NCI-H69 (cell line): ENCODE measurements around the gene STXBP1.
A peak's percentile ranks its signal among the peaks of the same experiment; 100 is the strongest.

Source experiments
- DNase-seq: peaks from one replicate; lab custom pipeline; 2025; lab: John Stamatoyannopoulos, UW

The STXBP1 gene

GRCh38 chr9:127693697-127694096 is 81.6 kb downstream of the STXBP1 start:
- no peak for DNase-seq

DNA sequence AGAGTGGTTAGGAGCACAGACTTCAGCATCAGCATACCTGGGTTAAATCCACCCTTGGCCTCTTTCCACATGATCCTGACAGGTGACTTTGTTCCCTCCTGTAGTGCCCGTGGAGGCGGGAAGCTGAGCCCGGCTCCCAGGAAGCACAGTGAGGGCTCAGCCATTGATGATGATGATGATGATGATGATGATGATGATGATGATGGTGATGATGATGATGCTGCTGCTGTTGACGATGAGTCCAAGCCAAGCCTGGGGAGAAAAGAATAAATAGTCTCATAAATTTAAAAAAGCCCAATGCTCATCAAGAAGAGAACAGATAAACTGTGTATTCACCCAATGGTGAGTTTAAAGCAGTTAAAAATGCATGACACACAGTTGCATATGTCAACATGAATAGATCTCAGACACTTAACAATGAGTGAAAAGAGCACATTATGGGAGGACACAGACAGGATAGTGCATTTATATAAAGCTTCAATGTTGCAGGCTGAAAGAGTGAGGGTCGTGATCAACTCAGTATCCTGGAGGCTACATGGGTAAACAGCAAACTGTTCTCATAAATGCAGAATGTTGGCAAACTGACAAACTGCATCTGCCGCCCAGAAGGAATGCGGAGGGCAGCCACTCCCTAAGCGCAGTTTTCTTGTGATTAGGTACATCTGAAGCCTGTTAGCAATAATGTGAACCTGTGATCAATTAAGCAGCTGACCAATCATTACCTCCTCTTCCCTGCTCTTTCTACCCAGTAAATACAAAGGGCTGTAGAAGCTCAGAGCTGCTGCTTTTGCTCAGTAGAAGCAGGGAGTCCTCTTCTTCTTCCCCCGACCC is 83.0 kb downstream of the STXBP1 start:
- no peak for DNase-seq

DNA sequence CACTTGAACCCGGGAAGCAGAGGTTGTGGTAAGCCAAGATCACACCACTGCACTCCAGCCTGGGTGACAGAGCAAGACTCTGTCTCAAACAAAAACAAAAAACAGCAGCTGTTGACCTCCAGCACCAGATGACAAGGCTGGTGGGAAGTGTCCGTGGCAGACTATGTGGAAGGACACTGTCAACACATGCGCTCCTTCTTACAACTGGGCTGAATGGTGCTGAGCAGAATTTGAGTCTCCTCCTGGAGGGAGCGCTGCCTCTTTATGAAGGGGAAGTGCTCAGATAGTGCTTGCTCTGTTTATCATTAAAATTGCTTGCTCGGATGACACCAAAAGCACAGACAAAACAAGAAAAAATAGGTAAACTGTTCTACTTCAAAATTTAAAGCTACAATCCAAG is 85.5 kb downstream of the STXBP1 start:
- peak; percentile 13 for DNase-seq

- no peak for DNase-seq
These were observed 86.3 kb downstream of the STXBP1 start for GRCh38 chr9:127698386-127698785.

GRCh38 chr9:127698985-127699670 is 87.1 kb downstream of the STXBP1 start:
- peak; percentile 18 for DNase-seq

DNA sequence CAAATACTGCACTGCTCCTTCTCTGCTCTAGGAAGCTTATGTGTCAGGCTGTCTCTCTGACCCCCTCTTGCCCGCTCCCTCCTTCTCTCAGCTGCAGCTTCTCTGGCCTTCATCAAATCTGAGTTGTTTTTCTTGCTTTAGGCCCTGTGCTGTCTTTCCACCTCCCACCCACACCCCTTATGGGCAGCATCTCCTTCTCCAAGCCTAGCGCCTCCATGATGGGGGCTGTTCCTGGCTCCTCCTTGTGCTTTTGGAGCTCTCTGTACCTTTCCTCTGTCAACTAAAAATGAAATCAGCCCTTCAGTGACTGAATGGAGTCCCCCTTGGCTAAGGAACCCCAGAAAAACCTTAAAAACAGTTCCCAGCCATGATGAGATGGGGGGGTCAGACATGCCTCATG is 88.1 kb downstream of the STXBP1 start:
- no peak for DNase-seq

DNA sequence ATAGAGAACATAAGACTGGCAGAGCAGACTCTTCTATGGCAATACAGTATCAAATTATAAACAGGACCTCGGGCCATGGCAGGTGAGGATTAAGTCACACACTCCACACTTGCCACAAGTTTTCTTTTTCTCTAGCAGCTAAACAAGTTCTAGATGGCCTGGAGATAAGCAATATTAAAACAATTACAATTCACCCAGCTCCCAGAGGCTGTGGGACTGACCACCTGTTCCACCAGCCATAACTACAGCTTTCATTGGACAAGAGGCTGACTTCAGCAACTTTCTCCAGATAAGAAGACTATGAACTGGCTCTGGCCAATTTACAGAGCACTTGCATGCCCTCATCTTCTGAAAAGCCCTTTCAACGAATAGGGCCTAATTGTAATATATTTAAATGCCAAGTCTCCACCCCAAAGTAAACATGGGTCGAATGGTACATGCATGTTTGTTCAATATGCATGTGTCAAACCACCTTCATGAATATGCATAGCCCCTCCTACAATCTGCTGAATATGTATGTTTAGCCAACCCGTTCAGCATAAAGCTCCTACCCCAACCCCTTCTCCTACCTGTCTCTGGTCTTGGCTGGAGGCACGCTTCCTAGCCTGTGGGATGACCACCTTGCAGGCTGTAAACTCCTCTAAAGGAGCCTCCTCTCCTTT is 88.6 kb downstream of the STXBP1 start:
- DNase-seq, result peak; percentile 46

DNA sequence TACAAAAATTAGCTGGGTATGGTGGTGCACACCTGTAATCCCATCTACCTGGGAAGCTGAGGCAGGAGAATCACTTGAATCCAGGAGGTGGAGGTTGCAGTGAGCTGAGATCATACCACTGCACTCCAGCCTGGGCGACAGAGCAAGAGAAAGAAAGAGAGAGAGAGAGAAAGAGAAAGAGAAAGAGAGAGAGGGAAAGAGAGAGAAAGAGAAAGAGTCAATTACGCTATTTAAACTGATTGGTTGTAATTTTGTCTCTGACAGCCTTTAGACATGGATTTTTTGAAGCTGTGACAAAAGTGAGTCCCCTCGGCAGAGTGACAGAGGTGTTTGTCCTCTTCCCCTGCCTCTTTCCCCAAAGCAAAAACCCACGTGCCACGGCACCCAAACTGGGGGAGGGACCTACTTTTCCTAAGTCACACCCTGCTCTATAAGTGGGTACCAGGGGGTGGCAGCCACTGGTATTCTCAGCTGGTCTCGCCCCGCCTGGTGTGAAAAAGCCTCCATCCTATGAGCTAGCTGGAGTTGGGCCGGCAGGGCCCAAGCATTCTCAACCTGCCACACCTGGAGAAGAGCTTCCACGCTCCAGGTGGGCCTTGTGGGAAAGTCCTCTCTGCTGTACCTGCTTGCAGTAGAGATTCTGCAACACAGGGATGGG is 91.3 kb downstream of the STXBP1 start:
- no peak for DNase-seq

DNA sequence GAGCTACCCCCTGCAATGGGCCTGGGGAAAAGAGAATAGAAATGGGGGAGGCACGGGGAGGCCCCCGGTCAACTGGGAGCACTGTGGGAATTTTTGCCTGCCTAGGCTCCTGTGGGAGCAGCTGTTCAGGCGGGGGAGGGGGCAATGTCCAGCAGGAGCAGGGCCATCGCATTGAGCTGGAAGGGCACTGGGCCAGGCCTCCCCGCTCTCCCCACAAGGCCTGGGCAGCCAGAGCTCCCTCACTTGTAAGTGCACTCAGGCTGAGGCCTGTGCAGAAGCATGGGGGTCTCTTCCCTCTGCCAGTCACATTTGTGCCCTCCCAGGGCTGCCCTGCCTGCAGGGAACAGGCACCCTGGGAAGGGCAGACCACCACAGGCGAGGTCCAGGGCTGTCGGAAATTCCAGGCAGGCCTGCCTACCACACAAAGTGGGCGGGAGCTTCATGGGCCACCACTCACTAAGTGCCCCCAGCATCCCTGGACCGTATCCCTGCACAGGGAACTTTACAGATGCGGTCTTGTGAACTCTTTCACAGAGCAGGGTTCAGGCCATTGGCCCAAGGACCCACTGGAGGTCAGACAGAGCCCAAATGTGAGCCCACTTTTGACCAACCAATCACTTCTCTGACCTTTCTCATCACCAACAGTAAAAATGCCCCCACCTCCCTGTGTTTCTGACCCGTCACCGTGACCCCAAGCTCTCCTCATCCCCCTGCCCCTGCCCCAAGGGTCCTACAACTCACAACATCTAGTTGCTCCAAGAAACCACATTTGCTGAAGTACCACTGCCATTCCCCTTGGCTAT is 93.7 kb downstream of the STXBP1 start:
- no peak for DNase-seq

- DNase-seq, result peak; percentile 74
These were observed 94.8 kb downstream of the STXBP1 start, which contains the start of gene CFAP157 for GRCh38 chr9:127706836-127707241. Gene CFAP157, plus strand, starts transcription at chr9:127706988. Its CDS starts 44 bp downstream, at chr9:127707032.

DNA sequence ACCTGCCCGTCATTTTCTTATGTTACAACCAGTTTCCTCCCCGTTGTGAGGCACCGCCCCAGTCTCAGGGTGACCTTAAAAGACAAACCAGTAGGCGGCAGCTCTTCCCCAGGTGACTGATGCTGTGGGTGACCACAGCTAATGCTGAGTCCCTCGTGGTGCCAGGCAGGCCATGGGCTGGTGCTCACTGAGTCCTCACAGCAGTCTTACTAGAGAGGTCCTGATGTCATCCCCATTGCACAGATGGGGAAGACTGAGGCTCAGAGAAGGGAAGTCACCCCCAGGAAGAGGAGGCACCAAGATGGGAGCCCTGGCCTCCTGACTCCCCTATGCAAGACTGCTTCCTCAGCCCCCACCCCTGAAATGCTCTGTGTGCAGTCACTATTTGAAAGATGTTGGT is 95.7 kb downstream of the STXBP1 start:
- DNase-seq, result peak; percentile 51

GRCh38 chr9:127708952-127709587 is 97.0 kb downstream of the STXBP1 start:
- DNase-seq, result no peak

DNA sequence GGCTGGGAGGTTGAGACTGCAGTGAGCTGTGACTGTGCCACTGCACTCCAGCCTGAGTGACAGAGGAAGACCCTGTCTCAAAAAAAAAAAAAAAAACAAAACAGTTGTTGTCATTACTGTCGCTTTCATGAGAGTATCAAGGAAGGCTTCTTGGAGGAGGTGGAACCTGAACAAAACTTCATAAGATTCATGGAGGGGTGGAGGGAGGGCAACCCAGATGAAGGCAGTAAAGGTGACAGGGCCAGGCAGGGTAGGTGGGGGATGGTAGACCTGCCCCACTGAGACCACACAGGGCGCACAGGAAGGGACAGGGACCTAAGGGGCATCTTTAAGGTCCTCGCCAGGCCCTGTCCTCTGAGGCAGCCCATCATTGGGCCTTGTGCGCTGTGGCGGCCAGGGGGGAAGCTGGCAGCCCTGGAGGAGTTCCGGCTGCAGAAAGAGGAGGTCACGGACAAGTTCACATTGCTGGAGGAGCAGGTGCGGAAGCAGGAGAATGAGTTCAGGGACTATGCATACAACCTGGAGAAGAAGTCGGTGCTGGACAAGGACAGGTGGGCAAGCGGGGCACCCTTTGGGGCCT is 98.2 kb downstream of the STXBP1 start:
- no peak for DNase-seq

GRCh38 chr9:127711226-127711701 is 99.2 kb downstream of the STXBP1 start:
- peak; percentile 82 for DNase-seq

- peak; percentile 96 for DNase-seq
These were observed 99.8 kb downstream of the STXBP1 start for GRCh38 chr9:127711831-127712274.

- no peak for DNase-seq
These were observed 100.3 kb downstream of the STXBP1 start for GRCh38 chr9:127712371-127712770.

DNA sequence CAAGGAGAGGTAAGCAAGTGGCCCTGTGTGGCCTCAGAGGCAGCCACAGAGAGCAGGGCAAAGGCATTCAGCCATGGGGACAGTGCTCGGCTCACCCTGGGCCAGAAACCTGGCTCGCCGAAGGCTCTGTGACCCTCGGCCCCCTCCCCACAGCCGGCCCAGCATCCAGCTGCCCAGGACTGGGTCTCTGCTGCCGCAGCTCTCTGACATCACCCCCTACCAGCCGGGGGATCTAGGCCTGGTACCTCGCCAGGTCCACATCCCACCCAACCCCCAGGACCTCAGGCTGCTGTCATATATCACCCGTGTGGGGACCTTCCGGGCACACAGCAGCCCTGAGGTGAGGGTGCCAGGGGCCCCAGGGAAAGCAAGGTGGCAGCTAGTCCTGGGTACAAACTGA is 100.8 kb downstream of the STXBP1 start:
- no peak for DNase-seq

GRCh38 chr9:127714020-127714750 is 102.1 kb downstream of the STXBP1 start:
- DNase-seq, result peak; percentile 46

DNA sequence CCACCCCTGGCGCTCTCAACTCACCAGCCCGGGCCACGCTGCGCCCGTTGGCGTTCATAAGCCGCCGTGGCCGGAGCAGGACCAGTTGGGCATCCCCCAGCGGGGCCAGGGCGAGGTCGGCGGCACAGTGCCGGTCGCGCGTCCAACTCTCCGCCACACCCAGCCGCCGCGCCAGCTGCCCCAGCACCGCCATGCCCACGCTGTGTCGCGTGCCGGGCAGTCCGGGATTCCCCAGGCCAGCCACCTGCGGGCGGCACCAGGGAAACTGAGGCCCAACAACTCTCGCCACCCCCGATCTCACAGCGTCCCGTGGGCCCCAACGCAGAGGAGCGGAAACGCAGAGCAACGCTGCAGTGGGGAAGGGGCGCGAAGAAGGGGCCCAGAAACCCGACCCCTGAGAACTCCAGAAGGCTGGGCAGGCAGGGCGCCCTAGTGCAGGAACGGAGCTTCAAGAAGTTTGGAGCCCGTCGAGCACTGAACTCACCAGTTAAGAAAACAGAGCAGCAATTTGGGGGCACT is 102.9 kb downstream of the STXBP1 start:
- DNase-seq, result peak; percentile 72
